Activated CD4-positive, alpha-beta T cell treated with anti-CD3 and anti-CD28 coated beads, Interleukin-2, Interleukin-4, amounts not matched to agents 100 ng/mL and 50 ng/mL, durations not matched to agents 16 hours and 8 hours (primary cell): ENCODE data around the gene USP6NL.
"Not testable (repeated sequence)": the region's sequence is repeated elsewhere in the genome, so short reads cannot be mapped to it uniquely, and the experiment has no call there.

Experiments
- DNase-seq: peaks from one replicate; pipeline ENCODE4 v3.0.0-alpha.2; 2020; ENCODE audit warnings: low spot score

USP6NL gene

DNA sequence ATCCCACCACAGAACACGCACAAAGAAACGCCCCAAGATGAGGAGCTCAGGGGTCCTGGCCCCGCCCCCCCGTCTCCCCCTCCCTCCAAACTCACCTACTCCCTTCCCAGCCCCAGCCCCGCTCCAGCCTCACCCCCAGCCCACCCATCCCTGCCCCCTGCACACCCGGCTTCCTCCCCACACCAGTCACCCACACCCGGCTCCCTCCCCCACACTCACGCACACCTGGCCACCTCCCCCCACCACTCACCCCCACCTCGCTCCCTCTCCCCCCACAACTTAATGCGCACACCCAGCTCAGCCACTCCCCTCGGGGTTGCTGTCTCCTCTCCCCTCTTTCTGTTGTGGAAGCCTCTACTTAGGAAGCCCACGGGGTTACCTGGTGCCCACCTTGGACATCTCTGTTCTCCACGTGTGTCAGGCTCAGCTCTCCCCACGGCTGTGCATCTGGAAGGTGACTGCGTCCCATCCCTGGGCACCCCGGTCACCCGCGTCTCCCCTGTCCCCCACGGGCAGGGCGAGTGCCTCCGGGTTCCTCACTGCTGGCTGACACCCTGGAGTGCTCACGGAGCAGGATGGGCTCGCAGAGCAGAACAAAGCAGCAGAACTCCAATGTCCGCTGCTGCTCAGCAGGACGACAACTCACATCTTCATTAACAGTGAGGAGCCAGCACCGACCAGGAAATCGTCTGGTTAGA lies 166.8 kb downstream of the USP6NL start:
- no peak for DNase-seq

DNA sequence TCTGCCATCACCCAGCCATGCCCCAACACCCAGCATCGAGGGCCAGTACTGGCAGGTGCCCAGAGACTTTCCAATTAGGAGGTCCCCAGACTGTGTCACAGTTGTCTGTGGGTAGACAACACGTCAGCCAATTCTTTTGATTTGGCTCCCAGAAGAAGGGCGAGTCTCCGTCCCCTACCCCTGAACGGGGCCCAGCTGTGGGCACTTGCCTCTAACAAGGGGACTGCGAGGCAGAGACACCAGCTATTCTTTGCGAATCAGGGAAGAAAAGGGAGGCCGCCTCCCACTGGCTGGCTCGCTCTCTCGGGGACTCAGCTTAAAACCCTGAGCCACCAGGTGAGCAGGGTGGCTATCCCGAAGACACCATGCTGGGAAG lies 167.3 kb downstream of the USP6NL start:
- DNase-seq = no peak

DNA sequence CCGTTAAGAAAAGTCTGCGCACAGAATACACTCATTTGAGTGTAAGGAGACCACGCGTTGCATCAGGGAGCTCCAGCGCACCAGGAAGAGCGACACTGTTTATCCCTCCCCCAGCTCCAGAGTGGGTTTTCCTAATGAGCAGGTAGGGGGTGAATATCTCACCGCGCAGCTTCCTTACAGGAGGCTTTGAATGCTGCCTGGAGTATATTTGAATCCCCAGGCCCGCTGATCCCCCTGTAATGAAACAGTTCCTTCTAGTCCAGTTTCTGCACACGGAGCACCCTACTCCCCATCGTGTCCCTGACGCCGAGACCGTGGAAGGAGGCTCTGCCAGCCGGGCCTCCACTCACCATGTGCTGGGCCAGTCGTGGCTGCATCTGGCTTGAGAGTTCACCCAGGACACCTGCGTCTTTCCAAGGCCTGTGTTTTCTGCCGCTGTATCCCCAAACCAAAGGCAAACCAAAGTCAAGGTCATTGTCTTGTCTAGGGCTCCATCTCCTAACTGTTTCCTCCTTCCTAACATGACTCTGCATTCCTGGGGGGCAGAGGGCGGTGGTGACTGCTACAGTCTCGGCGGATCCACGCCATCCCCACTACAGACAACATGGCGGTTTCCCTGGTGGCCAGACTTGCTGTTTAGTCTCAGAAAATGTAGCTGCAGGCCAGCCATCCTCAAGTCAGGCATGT lies 167.8 kb downstream of the USP6NL start:
- no peak for DNase-seq

DNA sequence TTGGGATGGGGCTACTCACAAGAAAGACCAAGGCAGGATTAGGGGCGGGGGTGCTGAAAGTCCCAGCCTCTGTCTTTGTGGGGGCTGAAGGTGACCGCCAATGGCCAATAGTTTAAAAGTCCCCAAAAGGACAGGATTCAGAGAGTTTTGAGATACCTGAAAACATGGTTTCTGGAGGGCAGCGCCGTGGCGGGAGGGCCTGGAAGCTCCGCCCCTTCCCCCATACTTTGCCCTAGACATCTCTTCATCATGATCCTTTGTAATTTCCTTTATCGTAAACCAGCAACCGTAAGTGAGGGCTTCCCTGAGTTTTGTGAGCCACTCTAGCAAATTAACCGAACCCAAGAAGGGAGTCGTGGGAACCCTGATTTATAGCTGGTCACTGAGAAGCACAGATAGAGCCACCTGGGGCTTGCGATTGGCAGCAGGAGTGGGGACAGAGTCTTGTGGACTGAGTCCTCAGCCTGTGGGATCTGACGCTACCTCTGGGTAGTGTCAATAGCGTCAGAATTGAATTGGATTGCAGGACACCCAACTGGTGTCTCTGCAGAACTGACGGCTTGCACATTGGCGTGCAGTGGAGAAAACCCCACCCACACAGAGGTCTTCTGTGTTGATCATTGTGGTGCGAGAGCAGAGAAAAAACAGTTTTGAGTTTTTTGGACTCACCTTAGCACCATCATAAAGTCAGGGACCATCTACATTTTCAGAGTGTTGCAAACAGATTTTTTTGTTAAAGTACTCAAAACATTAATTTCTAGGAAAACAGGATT lies 169.3 kb downstream of the USP6NL start:
- no peak for DNase-seq

DNA sequence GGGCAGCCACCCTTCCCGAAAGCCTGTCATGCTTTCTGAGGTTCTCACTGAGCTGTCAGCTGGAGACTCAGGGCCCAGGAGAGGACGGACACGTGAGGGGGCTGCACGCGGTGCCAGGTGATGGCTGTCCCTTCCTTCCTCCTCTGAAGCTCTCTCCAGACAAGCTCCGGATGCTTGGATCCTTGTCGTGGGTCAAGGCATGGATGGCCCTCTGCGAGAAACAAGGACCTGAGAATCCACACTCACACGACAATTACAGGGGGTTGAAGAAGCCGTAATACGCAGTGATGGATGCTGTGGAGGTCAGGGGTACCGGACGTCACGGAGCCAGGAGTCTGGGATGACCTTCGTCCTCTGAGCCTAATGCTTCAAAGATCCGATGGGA lies 170.3 kb downstream of the USP6NL start:
- no peak for DNase-seq

- DNase-seq = peak; percentile 32
Measured at GRCh38 chr10:11440250-11441150, 170.9 kb downstream of the USP6NL start.

DNA sequence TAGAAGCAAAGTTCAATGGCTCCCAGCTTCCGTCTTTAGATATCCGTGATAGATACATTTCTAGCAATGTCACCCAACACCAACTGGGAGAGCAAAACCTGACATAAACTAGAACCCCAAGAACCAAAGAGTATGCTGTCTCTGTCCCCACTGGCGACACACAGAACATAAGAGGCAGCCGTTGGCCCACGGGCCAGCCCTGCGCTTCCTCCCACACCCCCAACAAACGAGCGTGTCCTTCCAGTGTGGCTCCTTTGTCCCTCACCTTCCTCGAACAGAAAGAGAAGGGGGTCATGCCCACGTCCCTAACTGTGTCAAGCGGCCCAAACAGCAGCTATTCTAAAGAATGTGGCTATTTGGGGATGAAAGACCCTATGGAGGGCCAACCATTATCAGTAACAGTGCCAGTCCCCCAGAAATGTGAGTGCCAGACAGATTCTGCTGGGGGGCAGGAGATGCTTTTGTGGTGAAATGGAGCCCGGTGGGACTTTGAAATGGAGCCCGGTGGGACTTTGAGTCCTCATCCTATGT lies 171.9 kb downstream of the USP6NL start:
- DNase-seq = no peak

- no peak for DNase-seq
Measured at GRCh38 chr10:11437391-11438142, 173.9 kb downstream of the USP6NL start.

GRCh38 chr10:11436445-11436844 lies 175.0 kb downstream of the USP6NL start:
- DNase-seq = not testable (repeated sequence)

- DNase-seq = no peak
Measured at GRCh38 chr10:11435581-11435981, 175.9 kb downstream of the USP6NL start.

- DNase-seq = no peak
Measured at GRCh38 chr10:11434324-11434723, 177.1 kb downstream of the USP6NL start.

GRCh38 chr10:11433657-11434056 lies 177.8 kb downstream of the USP6NL start:
- DNase-seq = no peak

- no peak for DNase-seq
Measured at GRCh38 chr10:11431216-11431555, 180.3 kb downstream of the USP6NL start.

GRCh38 chr10:11430421-11431215 lies 180.8 kb downstream of the USP6NL start:
- no peak for DNase-seq

- no peak for DNase-seq
Measured at GRCh38 chr10:11429439-11430052, 181.9 kb downstream of the USP6NL start.

DNA sequence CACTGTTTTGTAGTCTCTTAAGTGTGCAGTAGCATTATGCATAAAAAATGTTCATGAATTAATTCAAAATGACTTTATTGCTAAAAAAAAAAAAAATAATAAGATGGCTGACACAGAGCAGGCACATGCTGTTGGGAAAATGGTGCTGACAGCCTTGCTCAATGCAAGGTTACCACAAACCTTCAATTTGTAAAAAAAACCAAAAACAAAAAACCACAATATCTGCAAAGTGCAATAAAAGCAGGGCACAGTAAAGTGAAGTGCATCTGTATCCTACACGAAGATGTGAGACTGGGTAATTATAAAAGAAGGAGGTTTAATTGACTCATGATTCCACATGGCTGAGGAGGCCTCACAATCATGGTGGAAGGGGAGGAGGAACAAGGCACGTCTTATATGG lies 185.8 kb downstream of the USP6NL start:
- DNase-seq = no peak

GRCh38 chr10:11425296-11425610 lies 186.2 kb downstream of the USP6NL start:
- DNase-seq = no peak

DNA sequence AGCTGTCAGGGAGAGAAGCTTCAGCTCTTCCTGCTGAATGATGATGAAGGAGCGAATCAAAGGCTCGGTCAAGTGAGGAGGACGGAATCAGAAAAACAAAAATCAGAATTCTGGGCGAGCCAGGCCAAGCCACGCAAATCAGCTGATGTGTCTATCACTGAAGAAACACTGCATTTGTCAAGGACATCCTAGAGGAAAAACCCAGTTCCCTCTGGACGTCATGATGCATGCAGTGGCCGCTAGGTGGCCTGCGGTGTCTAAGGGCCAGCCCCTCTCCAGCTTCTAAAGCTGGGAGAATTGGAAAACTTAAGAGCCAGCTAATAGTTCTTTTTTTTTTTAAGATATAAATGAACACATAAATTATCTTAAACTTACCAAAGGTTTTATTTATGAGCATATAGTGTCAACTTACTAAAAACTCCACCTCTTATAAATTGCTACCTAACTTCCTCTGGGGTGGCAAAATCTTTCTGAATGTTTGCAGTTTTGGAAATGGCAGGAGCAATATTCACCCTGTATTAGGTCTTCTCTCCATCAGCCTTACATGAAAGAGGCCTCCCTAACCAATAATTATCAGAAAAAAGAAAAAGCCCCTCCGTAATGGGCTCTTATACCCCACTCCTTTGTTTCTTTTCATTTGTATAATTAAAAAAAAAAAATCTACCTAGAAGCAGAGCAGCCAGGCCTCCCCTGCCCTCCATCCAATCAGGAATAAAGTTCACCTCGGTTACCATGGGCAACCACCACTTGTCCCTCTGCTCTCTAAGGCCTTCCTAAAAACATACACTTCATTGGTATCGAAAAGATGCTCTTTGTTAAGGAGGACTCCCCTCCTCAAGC lies 186.8 kb downstream of the USP6NL start:
- DNase-seq = no peak

DNA sequence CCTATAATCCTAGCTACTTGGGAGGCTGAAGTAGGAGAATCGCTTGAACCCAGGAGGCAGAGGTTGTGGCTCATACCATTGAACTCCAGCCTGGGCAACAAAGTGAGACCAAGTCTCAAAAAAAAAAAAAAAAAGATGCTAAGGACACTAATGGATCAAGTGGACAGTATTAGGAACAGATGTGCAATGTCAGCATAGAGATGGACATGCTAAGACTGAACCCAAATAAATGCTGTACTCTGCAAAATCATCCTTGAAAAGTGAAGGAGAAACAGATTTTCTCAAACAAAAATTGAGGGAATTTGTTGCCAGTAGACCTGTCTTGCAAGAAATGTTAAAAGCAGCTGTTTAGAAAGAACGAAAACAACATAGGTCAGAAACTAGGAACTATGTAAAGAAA lies 194.5 kb downstream of the USP6NL start:
- no peak for DNase-seq
